Activated CD4-positive, alpha-beta memory T cell treated with anti-CD3 and anti-CD28 coated beads for 36 hours (primary cell): ENCODE data around the gene CUX1. TPM values are rescaled to one million over a fixed set of nuclear protein-coding genes. Genes with fewer than 3 reads are reported as not detected.

Experiments used
- CTCF ChIA-PET: fragments of 350-600 bp; sonication (Branson Sonifier 250); formaldehyde crosslinking; loops from one replicate; lab custom pipeline; 2021; ENCODE audit warnings: antibody characterized with exemption, inconsistent platforms; lab: Charles Lee
- POLR2A ChIA-PET: fragments of 350-600 bp; sonication (Branson Sonifier 250); formaldehyde crosslinking; loops from one replicate; lab custom pipeline; 2021; ENCODE audit warnings: antibody characterized with exemption; lab: Charles Lee
- DNase-seq: peaks from one replicate; pipeline ENCODE4 v3.0.0-alpha.2; 2020
- H3K27ac Mint-ChIP-seq: one replicate; pipeline ENCODE4 v1.8.0; 2021; ENCODE audit warnings: mixed read lengths
- H3K27me3 Mint-ChIP-seq: one replicate; pipeline ENCODE4 v1.8.0; 2021; ENCODE audit warnings: mixed read lengths
- H3K36me3 Mint-ChIP-seq: one replicate; pipeline ENCODE4 v1.8.0; 2021; ENCODE audit warnings: mixed read lengths
- H3K4me1 Mint-ChIP-seq: one replicate; pipeline ENCODE4 v1.8.0; 2021; ENCODE audit warnings: low read depth, mixed read lengths
- H3K4me3 Mint-ChIP-seq: one replicate; pipeline ENCODE4 v1.8.0; 2021; ENCODE audit warnings: mild to moderate bottlenecking, mixed read lengths
- H3K9me3 Mint-ChIP-seq: one replicate; pipeline ENCODE4 v1.8.0; 2021; ENCODE audit warnings: mixed read lengths
- intact Hi-C: fragments of 100-400 bp; cut with micrococcal nuclease; formaldehyde crosslinking; loops from one replicate; pipeline ENCODE4 v1.15.1; 2023
- total RNA-seq, 2 experiments: library from RNA; stranded (reverse); gene quantifications; one replicate each; pipeline ENCODE4 v1.2.3, GENCODE V29; 2021

The CUX1 gene
- total RNA-seq, 2 experiments from 2014 or later: 25.1 TPM

GRCh38 chr7:102095321-102096011, 278.0 kb downstream of the CUX1 start:
- Mint-ChIP-seq H3K27me3 (no peaks in the 10 kb centered on the region), H3K9me3 (no peaks in the 10 kb centered on the region), H3K4me3 (no peak overlapping the region), H3K27ac (no peak overlapping the region), H3K36me3 (peaks cover 4% of the 10 kb centered on the region), H3K4me1 (no peaks in the 10 kb centered on the region)
- CTCF ChIA-PET: no interaction called here
- intact Hi-C loops: no loop called here
- DNase-seq: no peak
- POLR2A ChIA-PET: no interaction called here

- Mint-ChIP-seq H3K36me3 (peaks cover 4% of the 10 kb centered on the region), H3K27me3 (no peaks in the 10 kb centered on the region), H3K4me3 (no peak overlapping the region), H3K4me1 (no peaks in the 10 kb centered on the region), H3K9me3 (no peaks in the 10 kb centered on the region), H3K27ac (no peak overlapping the region)
- no peak for DNase-seq
- CTCF ChIA-PET: no interaction called here
- intact Hi-C loops: no loop called here
- POLR2A ChIA-PET: no interaction called here
Measured at GRCh38 chr7:102096012-102096332, 278.5 kb downstream of the CUX1 start.

- intact Hi-C loops: no loop called here
- Mint-ChIP-seq H3K9me3 (no peaks in the 10 kb centered on the region), H3K4me1 (no peaks in the 10 kb centered on the region), H3K27me3 (no peaks in the 10 kb centered on the region), H3K36me3 (peaks cover 4% of the 10 kb centered on the region), H3K4me3 (no peak overlapping the region), H3K27ac (no peak overlapping the region)
- POLR2A ChIA-PET: no interaction called here
- no peak for DNase-seq
- CTCF ChIA-PET: no interaction called here
Measured at GRCh38 chr7:102096706-102097427, 279.4 kb downstream of the CUX1 start.

- no peak overlapping the region for H3K4me3 Mint-ChIP-seq
- CTCF ChIA-PET: no interaction called here
- no peak for DNase-seq
Measured at GRCh38 chr7:102097601-102098161, 280.3 kb downstream of the CUX1 start.

GRCh38 chr7:102098986-102099385, 281.6 kb downstream of the CUX1 start:
- no peak for DNase-seq
- H3K4me3 Mint-ChIP-seq: no peak overlapping the region
- H3K4me1 Mint-ChIP-seq: no peaks in the 10 kb centered on the region
- no peaks in the 10 kb centered on the region for H3K9me3 Mint-ChIP-seq
- H3K27me3 Mint-ChIP-seq: no peaks in the 10 kb centered on the region
- intact Hi-C loops: no loop called here
- ChIA-PET POLR2A (no interaction called here), CTCF (no interaction called here)
- no peak overlapping the region for H3K27ac Mint-ChIP-seq
- H3K36me3 Mint-ChIP-seq: peaks cover 2% of the 10 kb centered on the region

More at GRCh38 chr7:102097601-102098161, 280.3 kb downstream of the CUX1 start:
- Mint-ChIP-seq H3K36me3 (peaks cover 2% of the 10 kb centered on the region), H3K9me3 (no peaks in the 10 kb centered on the region), H3K4me1 (no peaks in the 10 kb centered on the region), H3K27me3 (no peaks in the 10 kb centered on the region), H3K27ac (no peak overlapping the region)
- POLR2A ChIA-PET: no interaction called here
- intact Hi-C loops: no loop called here

GRCh38 chr7:102099474-102099873, 282.0 kb downstream of the CUX1 start:
- Mint-ChIP-seq H3K4me3 (no peak overlapping the region), H3K36me3 (peaks cover 5% of the 10 kb centered on the region), H3K9me3 (no peaks in the 10 kb centered on the region), H3K27ac (no peak overlapping the region), H3K27me3 (no peaks in the 10 kb centered on the region), H3K4me1 (no peaks in the 10 kb centered on the region)
- ChIA-PET POLR2A (no interaction called here), CTCF (no interaction called here)
- intact Hi-C loops: no loop called here
- DNase-seq: no peak

GRCh38 chr7:102101111-102101551, 283.7 kb downstream of the CUX1 start:
- no peaks in the 10 kb centered on the region for H3K4me1 Mint-ChIP-seq
- no peaks in the 10 kb centered on the region for H3K9me3 Mint-ChIP-seq
- no peak overlapping the region for H3K27ac Mint-ChIP-seq
- H3K27me3 Mint-ChIP-seq: no peaks in the 10 kb centered on the region
- H3K36me3 Mint-ChIP-seq: peaks cover 8% of the 10 kb centered on the region
- CTCF ChIA-PET: no interaction called here
- POLR2A ChIA-PET: no interaction called here
- DNase-seq: no peak
- no peak overlapping the region for H3K4me3 Mint-ChIP-seq
- intact Hi-C loops: no loop called here

- peaks cover 9% of the 10 kb centered on the region for H3K36me3 Mint-ChIP-seq
- intact Hi-C loops: no loop called here
Measured at GRCh38 chr7:102101926-102102325, 284.5 kb downstream of the CUX1 start.

GRCh38 chr7:102103027-102103372, 285.6 kb downstream of the CUX1 start:
- POLR2A ChIA-PET: no interaction called here
- no peak for DNase-seq
- Mint-ChIP-seq H3K27ac (no peak overlapping the region), H3K36me3 (peaks cover 7% of the 10 kb centered on the region), H3K4me3 (no peak overlapping the region), H3K27me3 (no peaks in the 10 kb centered on the region), H3K4me1 (no peaks in the 10 kb centered on the region), H3K9me3 (no peaks in the 10 kb centered on the region)
- CTCF ChIA-PET: no interaction called here
- intact Hi-C loops: no loop called here

More at GRCh38 chr7:102101926-102102325, 284.5 kb downstream of the CUX1 start:
- Mint-ChIP-seq H3K9me3 (no peaks in the 10 kb centered on the region), H3K4me3 (no peak overlapping the region), H3K27me3 (no peaks in the 10 kb centered on the region), H3K27ac (no peak overlapping the region), H3K4me1 (no peaks in the 10 kb centered on the region)
- POLR2A ChIA-PET: no interaction called here
- DNase-seq: no peak
- CTCF ChIA-PET: no interaction called here

GRCh38 chr7:102104245-102104644, 286.8 kb downstream of the CUX1 start:
- intact Hi-C loops: no loop called here
- Mint-ChIP-seq H3K27me3 (no peaks in the 10 kb centered on the region), H3K4me1 (no peaks in the 10 kb centered on the region), H3K27ac (no peak overlapping the region), H3K4me3 (no peak overlapping the region), H3K36me3 (peaks cover 7% of the 10 kb centered on the region), H3K9me3 (no peaks in the 10 kb centered on the region)
- ChIA-PET POLR2A (no interaction called here), CTCF (no interaction called here)
- DNase-seq: no peak

GRCh38 chr7:102106625-102107024, 289.2 kb downstream of the CUX1 start:
- CTCF ChIA-PET: no interaction called here
- H3K27me3 Mint-ChIP-seq: no peaks in the 10 kb centered on the region
- H3K27ac Mint-ChIP-seq: no peak overlapping the region
- DNase-seq: no peak
- peaks cover 7% of the 10 kb centered on the region for H3K36me3 Mint-ChIP-seq
- POLR2A ChIA-PET: no interaction called here
- intact Hi-C loops: no loop called here
- no peak overlapping the region for H3K4me3 Mint-ChIP-seq
- H3K9me3 Mint-ChIP-seq: no peaks in the 10 kb centered on the region
- no peaks in the 10 kb centered on the region for H3K4me1 Mint-ChIP-seq

- H3K27ac Mint-ChIP-seq: no peak overlapping the region
- intact Hi-C loops: no loop called here
- CTCF ChIA-PET: no interaction called here
- no peaks in the 10 kb centered on the region for H3K9me3 Mint-ChIP-seq
- peaks cover 7% of the 10 kb centered on the region for H3K36me3 Mint-ChIP-seq
- DNase-seq: no peak
- H3K27me3 Mint-ChIP-seq: no peaks in the 10 kb centered on the region
- no peaks in the 10 kb centered on the region for H3K4me1 Mint-ChIP-seq
- POLR2A ChIA-PET: no interaction called here
- H3K4me3 Mint-ChIP-seq: no peak overlapping the region
Measured at GRCh38 chr7:102107474-102108104, 290.2 kb downstream of the CUX1 start.
